HG03571 (cell line): ENCODE measurements around the gene TMEM18.

Source experiments
- ATAC-seq: cut with Tn5 transposase; IDR thresholded peaks from one replicate; pipeline ENCODE4 v1.9.1; 2021; ENCODE audit not compliant: unreplicated experiment

TMEM18 gene

DNA sequence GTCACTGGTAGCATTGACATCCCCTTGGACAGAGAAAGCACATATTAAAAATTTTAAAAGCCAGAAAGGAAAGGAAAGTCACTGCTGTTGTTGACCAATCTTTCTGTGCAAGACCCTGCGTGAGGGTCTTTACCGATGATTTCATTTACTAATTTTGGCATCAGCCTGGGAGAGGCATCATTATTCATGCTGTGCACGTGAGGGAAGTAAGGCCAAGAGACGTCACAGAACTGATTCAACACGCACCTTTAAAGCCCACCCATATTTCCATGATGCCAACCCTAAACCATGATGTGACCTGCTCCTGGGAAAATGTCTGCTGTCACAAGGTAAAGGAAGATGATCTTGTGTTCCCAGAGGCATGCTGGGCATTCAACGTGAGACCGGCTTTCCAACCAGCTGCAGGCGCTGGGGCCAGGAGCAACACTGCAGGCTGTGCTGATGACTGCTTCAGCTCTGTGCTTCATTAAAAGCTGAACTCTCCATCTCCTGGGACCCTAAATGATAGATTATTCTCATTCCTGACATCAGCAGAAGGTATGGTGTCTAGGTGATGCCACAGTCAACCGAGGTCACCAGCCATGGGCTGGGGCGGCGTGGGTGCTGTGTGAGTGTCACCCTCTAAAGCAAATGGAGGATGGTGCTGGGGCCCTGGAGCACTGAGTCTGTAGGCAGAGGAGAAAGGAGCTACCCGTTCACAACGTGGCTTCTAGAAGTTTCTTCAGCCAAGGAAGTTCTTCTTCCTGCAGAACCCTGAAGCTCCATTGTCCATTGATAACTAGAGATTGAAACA lies 53.9 kb downstream of the TMEM18 start:
- ATAC-seq, result no peak

DNA sequence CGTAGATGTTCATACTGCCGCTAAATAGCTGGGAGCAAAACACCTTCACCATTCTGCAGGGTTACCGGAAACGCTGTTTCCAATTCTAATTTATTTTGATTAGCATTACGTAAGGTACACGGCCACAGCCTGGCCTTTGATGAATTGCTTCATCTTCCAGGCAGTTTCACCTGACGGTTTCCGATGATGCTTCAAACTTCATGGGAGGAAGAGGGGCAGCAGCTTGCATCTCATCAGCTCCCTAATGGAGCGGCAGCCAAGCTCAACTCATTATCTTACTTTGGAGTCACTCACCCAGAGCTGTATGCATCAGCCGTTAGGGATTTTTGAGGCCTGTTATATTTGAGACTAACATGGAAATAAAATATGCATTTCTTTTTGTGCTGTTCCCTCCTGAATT lies 54.8 kb downstream of the TMEM18 start:
- no peak for ATAC-seq

DNA sequence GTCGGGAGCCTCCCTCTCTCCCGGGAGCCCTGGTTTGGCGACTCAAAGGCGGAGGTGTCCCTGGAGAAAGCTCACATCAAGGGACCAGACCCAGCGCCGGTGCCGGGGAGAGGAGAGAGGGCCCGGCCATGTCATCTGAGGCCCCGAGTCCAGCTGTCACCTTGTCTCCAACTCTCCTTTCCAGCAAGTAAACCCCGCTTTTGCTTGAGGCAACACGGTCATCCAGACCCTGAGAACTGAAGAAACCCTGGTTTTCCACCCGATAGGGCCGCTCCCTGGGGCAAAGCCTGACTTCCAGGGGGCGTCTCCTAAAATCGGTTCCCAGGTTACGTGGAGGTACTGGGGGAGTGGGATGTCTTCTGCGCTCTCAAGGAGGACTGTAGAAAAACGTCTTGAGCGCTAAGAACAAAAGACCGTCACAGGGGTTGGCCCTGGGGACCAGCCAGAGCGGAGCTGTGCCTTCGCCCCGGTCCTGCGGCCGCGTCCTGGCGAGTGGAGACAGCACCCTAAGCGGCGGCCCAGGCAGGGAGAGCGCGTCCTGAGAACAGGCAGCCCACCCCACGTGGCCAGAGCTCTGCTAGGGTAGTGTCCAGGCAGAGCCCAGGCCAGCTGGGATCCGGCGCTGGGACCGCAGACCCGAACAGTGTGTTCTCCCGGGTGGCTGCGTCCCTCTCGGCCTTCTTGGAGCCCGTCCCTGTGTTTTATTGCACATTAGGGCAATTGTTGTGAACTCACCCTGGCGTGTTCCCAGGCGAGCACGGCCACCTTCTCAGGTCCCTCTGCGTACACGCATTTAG lies 55.7 kb downstream of the TMEM18 start:
- ATAC-seq, result no peak

DNA sequence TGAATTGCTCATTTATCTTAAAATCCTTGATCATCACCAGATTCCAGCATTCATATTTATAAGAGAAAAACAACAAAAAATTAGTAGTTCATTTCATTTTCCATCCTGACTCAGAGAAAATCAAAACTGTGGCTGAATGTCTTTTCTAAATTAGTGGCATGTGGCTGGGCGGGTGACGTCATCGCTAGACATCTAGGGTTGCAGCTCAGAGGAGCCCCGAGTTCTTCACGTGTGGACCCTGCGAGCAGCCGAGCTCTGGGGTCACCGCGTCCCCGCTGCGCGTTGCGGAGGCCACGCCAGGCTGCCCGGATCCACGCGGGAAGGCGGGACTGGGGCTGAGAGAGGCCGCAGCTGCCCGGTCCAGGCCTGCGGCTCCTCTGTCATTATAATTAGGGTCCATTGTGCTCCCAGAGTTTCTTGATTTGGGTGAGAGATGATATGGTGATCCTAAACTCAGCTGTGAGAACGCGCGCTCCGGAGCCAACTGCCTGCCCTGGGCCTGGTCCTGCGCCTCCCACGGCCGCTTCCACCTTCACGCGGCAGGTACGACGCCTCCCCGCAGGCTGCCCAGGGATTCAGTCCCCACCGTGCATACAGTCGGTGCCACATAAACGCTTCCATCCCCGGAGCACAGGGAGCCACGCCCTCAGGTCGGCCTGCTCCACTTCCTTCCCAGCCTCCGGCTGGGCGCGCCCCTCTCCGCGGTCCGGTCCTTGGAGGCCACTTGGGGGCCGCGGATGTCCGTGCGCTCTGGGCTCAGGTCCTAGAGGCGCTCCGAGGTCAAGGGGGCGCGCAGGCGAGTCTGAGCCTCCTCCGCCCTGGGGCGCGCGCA lies 56.5 kb downstream of the TMEM18 start:
- no peak for ATAC-seq

DNA sequence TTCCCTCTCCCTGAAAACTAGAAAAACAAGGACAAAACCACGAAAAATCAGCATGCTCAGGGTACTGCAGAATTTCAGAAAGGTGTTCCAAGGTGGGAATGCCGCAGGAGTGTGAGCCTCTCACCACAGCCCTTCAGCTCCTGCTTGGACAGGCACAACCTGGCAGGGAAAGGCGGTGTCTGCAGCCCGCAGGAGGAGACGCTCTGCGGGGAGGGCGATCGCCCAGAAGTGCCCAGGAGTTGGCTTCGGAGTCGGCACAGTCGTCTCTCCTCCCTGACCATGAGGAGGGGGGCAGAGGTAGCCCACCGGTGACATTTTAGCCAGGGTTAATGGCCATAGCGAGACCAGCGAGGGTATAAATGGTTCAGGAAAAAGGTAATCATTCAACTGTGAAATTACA lies 57.2 kb downstream of the TMEM18 start:
- ATAC-seq, result no peak

DNA sequence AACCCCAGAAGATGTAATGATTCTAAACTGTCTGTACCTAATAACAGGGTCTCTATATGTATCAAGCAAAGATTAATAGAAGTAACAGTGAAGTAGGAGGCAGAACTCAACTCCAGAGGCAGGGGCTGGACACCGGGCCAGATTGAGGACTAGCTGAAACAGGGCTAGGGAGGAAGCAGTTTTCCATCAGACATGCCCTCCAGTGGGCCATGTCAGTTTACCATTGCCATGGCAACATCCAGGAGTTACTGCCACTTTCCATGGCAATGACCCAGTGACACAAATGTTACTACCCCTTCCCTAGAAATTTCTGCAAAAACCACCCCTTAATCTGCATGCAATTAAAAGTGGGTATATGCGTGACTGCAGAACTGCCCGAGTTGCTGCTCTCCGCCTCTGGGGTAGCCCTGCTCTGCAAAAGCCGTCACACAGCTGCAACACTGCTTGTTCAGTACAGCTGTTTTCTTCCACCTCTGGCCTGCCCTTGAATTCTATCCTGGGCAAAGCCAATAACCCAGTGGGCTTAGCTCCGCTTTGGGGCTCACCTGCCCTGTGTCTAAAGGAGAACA lies 58.7 kb downstream of the TMEM18 start:
- ATAC-seq, result no peak

DNA sequence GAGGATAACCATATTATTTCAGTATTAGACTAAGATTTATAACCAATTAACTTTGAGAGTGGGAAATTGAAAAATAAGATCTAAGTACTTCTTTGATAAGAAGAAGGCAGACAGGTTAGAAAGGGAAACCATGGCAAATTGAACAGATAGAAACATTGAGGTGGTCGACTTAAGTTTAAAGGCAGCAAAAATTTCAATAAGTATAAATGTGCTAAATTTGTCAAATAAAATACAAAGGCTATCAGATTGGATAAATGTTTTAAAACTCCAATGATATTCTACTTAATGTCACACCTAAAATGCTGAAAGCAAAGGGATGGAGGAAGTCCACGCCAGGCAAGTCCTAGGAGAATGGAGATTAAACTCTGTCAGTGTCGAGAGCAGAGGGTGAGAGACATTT lies 59.2 kb downstream of the TMEM18 start:
- ATAC-seq, result no peak
